Measurements from ENCODE around the gene RAD51B.

RAD51B gene

DNA sequence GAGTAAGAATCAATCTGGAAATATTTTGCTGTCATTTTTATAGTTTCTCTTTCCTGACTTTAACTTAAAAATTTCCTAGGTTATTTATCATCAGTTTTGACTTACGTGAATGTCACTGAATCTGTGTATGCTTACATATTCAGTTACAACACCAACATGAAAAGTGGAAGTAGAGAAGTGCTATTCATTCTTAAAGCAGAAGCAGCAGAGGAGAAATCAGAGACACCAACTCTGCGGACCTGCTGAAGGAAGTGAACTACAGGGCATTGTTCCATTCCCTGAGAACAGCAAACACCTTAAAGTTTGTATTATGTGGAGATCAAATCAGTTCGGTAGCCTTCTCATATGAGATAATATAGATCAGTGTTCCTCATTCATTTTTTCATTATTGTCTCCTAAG, 34.1 kb downstream of the RAD51B start:
- H3K4me1 ChIP-seq (ENCODE audit: low read length) = no peaks in the 10 kb centered on the region
- no peak overlapping the region for H3K27ac ChIP-seq (ENCODE audit: low read length)
- no peak overlapping the region for H3K4me3 ChIP-seq (ENCODE audit: low read length)

DNA sequence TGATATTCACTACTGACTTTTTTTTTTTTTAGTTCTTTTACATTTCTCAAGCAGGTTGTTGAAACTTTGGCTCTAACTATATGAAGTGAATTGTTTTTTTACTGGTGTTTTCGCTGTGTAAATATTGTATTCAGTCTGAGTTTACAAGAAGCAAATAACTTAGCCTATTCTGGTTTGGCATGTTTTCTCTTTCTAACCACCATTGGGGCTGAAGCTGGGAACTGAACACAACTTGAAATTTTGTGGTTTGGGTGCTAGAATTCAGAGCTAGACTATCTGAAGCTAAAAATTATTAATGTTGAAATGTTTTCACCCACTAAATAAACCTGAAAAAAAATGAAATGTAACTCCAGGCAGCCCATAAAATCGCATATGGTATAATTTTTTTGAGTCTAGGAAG, 37.2 kb downstream of the RAD51B start:
- Histone ChIP-seq H3K4me1 (ENCODE audit: low read length) (no peaks in the 10 kb centered on the region), H3K9me2 (replicated peaks; ENCODE audit: insufficient read depth, low read length) (no peaks in the 10 kb centered on the region), H2AFZ (ENCODE audit: low read length) (no peak overlapping the region), H3K36me3 (replicated peaks; ENCODE audit: insufficient read depth, low read length) (no peaks in the 10 kb centered on the region), H3K4me3 (ENCODE audit: low read length) (no peak overlapping the region), H3K27ac (ENCODE audit: low read length) (no peak overlapping the region), H4K20me1 (ENCODE audit: insufficient read depth, low read length) (no peaks in the 10 kb centered on the region), H3F3A (ENCODE audit: insufficient read depth, low read length) (no peaks in the 10 kb centered on the region), H3K27me3 (replicated peaks; ENCODE audit: insufficient read depth, low read length) (no peaks in the 10 kb centered on the region), H3K9ac (ENCODE audit: low read length) (no peak overlapping the region), H3K79me2 (ENCODE audit: low read length) (no peaks in the 10 kb centered on the region), H3K9me3 (replicated peaks; ENCODE audit: insufficient read depth, low read length) (no peaks in the 10 kb centered on the region), H3K4me2 (ENCODE audit: low read depth, low read length) (no peak overlapping the region)
- DNase-seq = no peak
- TF ChIP-seq, protein P1, sequence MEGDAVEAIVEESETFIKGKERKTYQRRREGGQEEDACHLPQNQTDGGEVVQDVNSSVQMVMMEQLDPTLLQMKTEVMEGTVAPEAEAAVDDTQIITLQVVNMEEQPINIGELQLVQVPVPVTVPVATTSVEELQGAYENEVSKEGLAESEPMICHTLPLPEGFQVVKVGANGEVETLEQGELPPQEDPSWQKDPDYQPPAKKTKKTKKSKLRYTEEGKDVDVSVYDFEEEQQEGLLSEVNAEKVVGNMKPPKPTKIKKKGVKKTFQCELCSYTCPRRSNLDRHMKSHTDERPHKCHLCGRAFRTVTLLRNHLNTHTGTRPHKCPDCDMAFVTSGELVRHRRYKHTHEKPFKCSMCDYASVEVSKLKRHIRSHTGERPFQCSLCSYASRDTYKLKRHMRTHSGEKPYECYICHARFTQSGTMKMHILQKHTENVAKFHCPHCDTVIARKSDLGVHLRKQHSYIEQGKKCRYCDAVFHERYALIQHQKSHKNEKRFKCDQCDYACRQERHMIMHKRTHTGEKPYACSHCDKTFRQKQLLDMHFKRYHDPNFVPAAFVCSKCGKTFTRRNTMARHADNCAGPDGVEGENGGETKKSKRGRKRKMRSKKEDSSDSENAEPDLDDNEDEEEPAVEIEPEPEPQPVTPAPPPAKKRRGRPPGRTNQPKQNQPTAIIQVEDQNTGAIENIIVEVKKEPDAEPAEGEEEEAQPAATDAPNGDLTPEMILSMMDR (IDR thresholded peaks at IDR 0.05; ENCODE audit: low read length) = no peak
- TF ChIP-seq EZH2phosphoT487 (IDR thresholded peaks at IDR 0.05; ENCODE audit: low read length) (no peak), EZH2 (optimal IDR thresholded peaks at IDR 0.05; ENCODE audit: low read depth, low read length) (no peak)

More for the DNA sequence above, 34.1 kb downstream of the RAD51B start:
- DNase-seq = no peak
- Histone ChIP-seq H3F3A (ENCODE audit: insufficient read depth, low read length) (no peaks in the 10 kb centered on the region), H3K36me3 (replicated peaks; ENCODE audit: insufficient read depth, low read length) (no peaks in the 10 kb centered on the region), H2AFZ (ENCODE audit: low read length) (no peak overlapping the region), H3K4me2 (ENCODE audit: low read depth, low read length) (no peak overlapping the region), H3K79me2 (ENCODE audit: low read length) (no peaks in the 10 kb centered on the region), H4K20me1 (ENCODE audit: insufficient read depth, low read length) (no peaks in the 10 kb centered on the region), H3K9ac (ENCODE audit: low read length) (no peak overlapping the region), H3K9me3 (replicated peaks; ENCODE audit: insufficient read depth, low read length) (no peaks in the 10 kb centered on the region), H3K9me2 (replicated peaks; ENCODE audit: insufficient read depth, low read length) (no peaks in the 10 kb centered on the region), H3K27me3 (replicated peaks; ENCODE audit: insufficient read depth, low read length) (no peaks in the 10 kb centered on the region)
- TF ChIP-seq EZH2phosphoT487 (IDR thresholded peaks at IDR 0.05; ENCODE audit: low read length) (no peak), EZH2 (optimal IDR thresholded peaks at IDR 0.05; ENCODE audit: low read depth, low read length) (no peak)
- TF ChIP-seq, protein P1 (IDR thresholded peaks at IDR 0.05; ENCODE audit: low read length) = no peak

DNA sequence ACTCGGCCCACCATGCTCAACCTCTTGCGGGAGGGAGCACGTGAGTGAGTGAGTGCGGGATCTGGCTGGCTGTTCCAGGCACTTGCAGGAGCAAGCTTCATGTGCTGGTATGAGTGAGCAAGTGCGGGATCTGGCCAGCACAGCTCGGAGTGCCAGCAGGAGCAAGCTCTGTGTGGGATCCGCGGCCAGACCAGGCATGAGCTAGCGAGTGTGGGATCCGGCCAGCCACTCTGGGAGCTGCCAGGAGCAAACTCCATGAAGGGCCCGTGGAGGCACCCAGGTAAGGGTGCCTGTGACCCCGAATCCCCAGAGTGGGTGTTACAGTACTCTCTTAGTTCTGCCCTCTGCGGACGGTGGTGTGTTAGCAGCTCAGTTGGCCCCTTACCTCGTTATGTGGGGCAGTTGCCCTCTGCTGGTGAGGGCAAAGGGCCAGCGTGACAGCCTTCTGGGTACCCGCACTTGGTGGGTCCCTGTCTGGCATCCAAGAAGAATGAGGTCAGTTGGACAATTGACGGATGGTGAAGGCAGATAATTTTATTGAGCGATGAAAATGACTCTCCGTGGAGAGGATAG, 38.3 kb downstream of the RAD51B start:
- Histone ChIP-seq H3K4me3 (ENCODE audit: low read length) (no peak overlapping the region), H3F3A (ENCODE audit: insufficient read depth, low read length) (no peaks in the 10 kb centered on the region), H3K27ac (ENCODE audit: low read length) (no peak overlapping the region), H3K9ac (ENCODE audit: low read length) (no peak overlapping the region), H3K9me2 (replicated peaks; ENCODE audit: insufficient read depth, low read length) (no peaks in the 10 kb centered on the region), H3K79me2 (ENCODE audit: low read length) (no peaks in the 10 kb centered on the region), H3K27me3 (replicated peaks; ENCODE audit: insufficient read depth, low read length) (no peaks in the 10 kb centered on the region), H3K4me1 (ENCODE audit: low read length) (no peaks in the 10 kb centered on the region), H3K9me3 (replicated peaks; ENCODE audit: insufficient read depth, low read length) (no peaks in the 10 kb centered on the region), H4K20me1 (ENCODE audit: insufficient read depth, low read length) (no peaks in the 10 kb centered on the region), H3K36me3 (replicated peaks; ENCODE audit: insufficient read depth, low read length) (no peaks in the 10 kb centered on the region), H2AFZ (ENCODE audit: low read length) (no peak overlapping the region), H3K4me2 (ENCODE audit: low read depth, low read length) (no peak overlapping the region)
- no peak for DNase-seq
- TF ChIP-seq, protein P1 (IDR thresholded peaks at IDR 0.05; ENCODE audit: low read length) = no peak
- TF ChIP-seq EZH2 (optimal IDR thresholded peaks at IDR 0.05; ENCODE audit: low read depth, low read length) = no peak
